Gastrocnemius medialis (tissue), 4 donors: ENCODE measurements around the gene PPY.

Experiments
- POLR2A ChIP-seq, 2 donors: fragments of 450-650 bp; IDR thresholded peaks; one replicate each; pipeline ENCODE4 v1.6.1; 2017; ENCODE audit warnings: antibody characterized with exemption in 2 of 2, mild to moderate bottlenecking in 2 of 2, moderate library complexity in 2 of 2
- TF ChIP-seq, protein P1 (sequence below), 5 experiments: fragments of 450-650 bp in 3 of 5; fragments of 200-600 bp in 2 of 5; sonication (generic) in 2 of 5; IDR thresholded peaks in 4 of 5; conservative IDR thresholded peaks in 1 of 5; 1 replicate in 4 of 5; 2 replicates in 1 of 5; pipeline ENCODE4 v1.5.1; 2016 to 2019; ENCODE audit warnings: antibody characterized with exemption in 5 of 5, mild to moderate bottlenecking in 3 of 5, moderate library complexity in 3 of 5

DNA sequence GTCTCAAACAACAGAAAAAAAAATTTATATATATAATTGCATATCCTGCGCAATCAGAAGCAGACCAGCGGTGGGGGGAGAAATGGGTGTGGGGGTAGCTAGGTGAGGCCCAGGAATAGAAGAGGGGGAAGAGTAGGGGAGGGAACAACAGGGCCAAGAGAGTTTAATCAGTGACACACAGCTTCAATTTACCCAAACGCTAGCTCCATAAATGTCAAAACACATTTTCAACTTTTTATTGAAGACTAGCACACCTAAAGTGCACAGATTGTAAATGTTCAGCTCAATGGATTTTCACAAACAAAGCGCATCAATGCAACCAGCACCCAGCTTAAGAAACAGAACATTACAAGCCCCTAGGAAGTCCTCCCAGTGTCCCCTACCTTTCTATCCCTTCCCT, 37.4 kb upstream of the PPY start:
- TF ChIP-seq, protein P1, sequence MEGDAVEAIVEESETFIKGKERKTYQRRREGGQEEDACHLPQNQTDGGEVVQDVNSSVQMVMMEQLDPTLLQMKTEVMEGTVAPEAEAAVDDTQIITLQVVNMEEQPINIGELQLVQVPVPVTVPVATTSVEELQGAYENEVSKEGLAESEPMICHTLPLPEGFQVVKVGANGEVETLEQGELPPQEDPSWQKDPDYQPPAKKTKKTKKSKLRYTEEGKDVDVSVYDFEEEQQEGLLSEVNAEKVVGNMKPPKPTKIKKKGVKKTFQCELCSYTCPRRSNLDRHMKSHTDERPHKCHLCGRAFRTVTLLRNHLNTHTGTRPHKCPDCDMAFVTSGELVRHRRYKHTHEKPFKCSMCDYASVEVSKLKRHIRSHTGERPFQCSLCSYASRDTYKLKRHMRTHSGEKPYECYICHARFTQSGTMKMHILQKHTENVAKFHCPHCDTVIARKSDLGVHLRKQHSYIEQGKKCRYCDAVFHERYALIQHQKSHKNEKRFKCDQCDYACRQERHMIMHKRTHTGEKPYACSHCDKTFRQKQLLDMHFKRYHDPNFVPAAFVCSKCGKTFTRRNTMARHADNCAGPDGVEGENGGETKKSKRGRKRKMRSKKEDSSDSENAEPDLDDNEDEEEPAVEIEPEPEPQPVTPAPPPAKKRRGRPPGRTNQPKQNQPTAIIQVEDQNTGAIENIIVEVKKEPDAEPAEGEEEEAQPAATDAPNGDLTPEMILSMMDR (IDR thresholded peaks at IDR 0.05 in 4 of 5, conservative IDR thresholded peaks at IDR 0.05 in 1 of 5), result no peak
- TF ChIP-seq POLR2A (IDR thresholded peaks at IDR 0.05), result no peak
